Measurements from ENCODE around the gene FNIP1. TPM values are rescaled to one million over a fixed set of nuclear protein-coding genes. Genes with fewer than 3 reads are reported as not detected.

FNIP1 gene
- total and polyA plus RNA-seq, 2 of the 13 experiments (the other 11 are each of a cell fraction or from before 2014, with no cell fraction given), result 10.9 to 29.3 TPM

DNA sequence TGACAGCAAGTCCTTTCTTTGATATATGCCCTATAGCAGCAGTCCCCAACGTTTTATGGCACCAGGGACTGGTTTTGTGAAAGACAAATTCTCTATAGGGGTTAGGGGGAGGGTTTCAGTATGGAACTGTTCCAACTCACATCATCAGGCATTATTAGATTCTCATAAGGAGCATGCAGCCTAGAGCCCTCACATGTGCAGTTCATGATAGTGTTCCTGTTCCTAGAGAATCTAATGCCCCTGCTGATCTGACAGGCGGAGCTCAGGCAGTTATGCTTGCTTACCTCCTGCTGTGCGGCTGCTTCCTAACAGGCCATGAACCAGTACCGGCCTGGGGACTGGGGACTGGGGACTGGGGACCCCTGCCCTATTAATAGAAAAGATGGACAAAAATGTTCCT lies 159.1 kb downstream of the FNIP1 start:
- no TSS peak for BruUV-seq (replicated peaks)
- DNase-seq (ENCODE audit: low spot score) (no peak), ATAC-seq (no peak), FAIRE-seq (no peak)
- no peaks in the 10 kb centered on the region for H4K20me1 ChIP-seq (ENCODE audit: insufficient read depth, low read length)
- TF ChIP-seq ZNF12 (CRISPR knock-in tag; IDR thresholded peaks at IDR 0.05), result no peak
- peak; percentile 38; the same call in 1 of the 2 replicates for TF ChIP-seq ZSCAN31 (CRISPR knock-in tag; IDR thresholded peaks at IDR 0.05; ENCODE audit: low read depth)
- no peak for TF ChIP-seq POLR2AphosphoS5 (IDR thresholded peaks at IDR 0.05; ENCODE audit: low read depth, low read length)
- no peak for TF ChIP-seq MEIS2 (CRISPR knock-in tag; IDR thresholded peaks at IDR 0.05)
- TF ChIP-seq ZFP41 (CRISPR knock-in tag; IDR thresholded peaks at IDR 0.05; ENCODE audit: borderline replicate concordance), result no peak
- TF ChIP-seq EHMT2 (IDR thresholded peaks at IDR 0.05; ENCODE audit: borderline replicate concordance, low read depth, low read length), result no peak
- TF ChIP-seq, protein P1, sequence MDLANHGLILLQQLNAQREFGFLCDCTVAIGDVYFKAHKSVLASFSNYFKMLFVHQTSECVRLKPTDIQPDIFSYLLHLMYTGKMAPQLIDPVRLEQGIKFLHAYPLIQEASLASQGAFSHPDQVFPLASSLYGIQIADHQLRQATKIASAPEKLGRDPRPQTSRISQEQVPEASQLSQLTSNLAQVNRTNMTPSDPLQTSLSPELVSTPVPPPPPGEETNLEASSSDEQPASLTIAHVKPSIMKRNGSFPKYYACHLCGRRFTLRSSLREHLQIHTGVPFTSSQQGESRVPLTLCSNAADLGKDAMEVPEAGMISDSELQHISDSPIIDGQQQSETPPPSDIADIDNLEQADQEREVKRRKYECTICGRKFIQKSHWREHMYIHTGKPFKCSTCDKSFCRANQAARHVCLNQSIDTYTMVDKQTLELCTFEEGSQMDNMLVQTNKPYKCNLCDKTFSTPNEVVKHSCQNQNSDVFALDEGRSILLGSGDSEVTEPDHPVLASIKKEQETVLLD (CRISPR knock-in tag; IDR thresholded peaks at IDR 0.05; ENCODE audit: low read depth), result no peak
- POLR2A ChIA-PET, result no interaction called here
- H3K27ac ChIP-seq (ENCODE audit: extremely low read length, insufficient read depth, low read length), result no peak overlapping the region
- peaks cover 17% of the 10 kb centered on the region for H3K4me1 ChIP-seq (ENCODE audit: insufficient read depth, low read length)
- no peaks in the 10 kb centered on the region for H3K9me3 ChIP-seq (ENCODE audit: low read length)
- CTCF ChIA-PET (ENCODE audit: low intra/inter-chr PET ratio, low total read pairs), result no interaction called here
- WGBS (ENCODE audit: low lambda C conversion rate), result 93% methylated on average over 4 of the region's 4 CpGs
- H3K36me3 ChIP-seq (replicated peaks in 1 of 2; ENCODE audit: control insufficient read depth in 1 of 2, insufficient read depth in 2 of 2, low read length in 2 of 2), result peaks cover 0 to under 1% of the 10 kb centered on the region in 2 experiments; a peak in 1 of 5 replicates
- no peak overlapping the region for H3K4me3 ChIP-seq (replicated peaks in 1 of 3; ENCODE audit: insufficient read depth in 1 of 3, low read depth in 2 of 3, low read length in 3 of 3)
- H2AFZ ChIP-seq (ENCODE audit: low read length), result no peak overlapping the region
- intact Hi-C loops (cut with micrococcal nuclease; ENCODE audit: unreplicated experiment) (loop anchor here (2.0 kb wide), 1 partner anchor 19 kb away; no protein-coding TSS in a partner anchor), in situ Hi-C loops (cut with HindIII; ENCODE audit: extremely low pct_ligation_motif_present, low pct_unique_long_range_greater_than_20kb) (no loop called here)
- no peak overlapping the region for H3K4me2 ChIP-seq (ENCODE audit: low read depth, low read length)
- H3K79me2 ChIP-seq (ENCODE audit: insufficient read depth, low read length), result peaks cover 22% of the 10 kb centered on the region
- H3K27me3 ChIP-seq (ENCODE audit: control insufficient read depth in 1 of 2, insufficient read depth in 2 of 2, low read length in 2 of 2), result no peaks in the 10 kb centered on the region; a peak in 1 of 5 replicates
- no peak overlapping the region for H3K9ac ChIP-seq (ENCODE audit: insufficient read depth, low read depth, low read length)

All from HepG2 (cell line).